GM23248 (cell line): Measurements from ENCODE around the gene EMC9.

Experiments used
- EZH2 ChIP-seq: fragments of 200-600 bp; sonication (generic); IDR thresholded peaks from 2 replicates; pipeline ENCODE4 v1.6.1; 2018; ENCODE audit warnings: antibody characterized with exemption, mild to moderate bottlenecking; ENCODE audit not compliant: insufficient read depth, poor library complexity, severe bottlenecking
- EZH2phosphoT487 ChIP-seq: fragments of 200-600 bp; sonication (generic); IDR thresholded peaks from 2 replicates; pipeline ENCODE4 v1.6.1; 2018; ENCODE audit warnings: antibody characterized with exemption, moderate library complexity, mild to moderate bottlenecking, low read depth; ENCODE audit not compliant: insufficient read depth

DNA sequence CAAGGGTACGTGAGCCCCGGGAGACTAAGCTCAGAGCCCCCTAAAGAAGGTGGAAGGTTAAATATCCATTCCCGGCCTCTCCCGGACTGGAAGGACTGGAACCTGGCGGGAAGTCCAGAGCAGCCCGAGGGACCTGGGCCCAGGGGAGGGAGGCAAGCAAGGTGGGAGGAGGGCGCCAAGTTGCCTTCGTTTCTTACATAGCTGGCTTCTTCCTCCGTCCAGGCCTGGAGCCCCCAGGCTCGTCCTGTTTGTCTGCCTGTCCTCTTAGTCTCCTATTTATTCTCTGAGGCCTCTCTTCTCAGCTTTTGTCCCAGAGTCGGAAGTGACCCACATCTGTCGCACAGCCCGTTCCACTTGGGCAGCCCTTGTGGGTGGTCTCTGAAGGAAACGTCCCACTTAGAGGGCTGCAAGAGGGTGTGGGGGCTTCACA lies 46.5 kb downstream of the EMC9 start:
- no peak for TF ChIP-seq EZH2phosphoT487
- TF ChIP-seq EZH2: no peak
